ENCODE data around the gene CD22. TPM values are rescaled to one million over a fixed set of nuclear protein-coding genes. Genes with fewer than 3 reads are reported as not detected.

CD22 gene
- total and polyA plus RNA-seq, 10 of the 15 experiments (the other 5 are each of a cell fraction or from before 2014, with no cell fraction given) = 23.0 to 344 (median 181) TPM

- TF ChIP-seq EP300 (IDR thresholded peaks at IDR 0.05; ENCODE audit: borderline replicate concordance in 1 of 2, control insufficient read depth in 1 of 2, low read depth in 2 of 2, low read length in 2 of 2) (peak in 1 of 2 experiments; percentile 66; a peak in 2 of 4 replicates), ASH2L (IDR thresholded peaks at IDR 0.05; ENCODE audit: borderline replicate concordance, low read depth) (no peak), CEBPZ (IDR thresholded peaks at IDR 0.05; ENCODE audit: low read depth, low read length) (no peak), IKZF1 (conservative IDR thresholded peaks at IDR 0.05) (peak; percentile 86), POLR2AphosphoS5 (IDR thresholded peaks at IDR 0.05; ENCODE audit: low read length) (peak; percentile 74), RUNX3 (IDR thresholded peaks at IDR 0.05; ENCODE audit: low read length) (peak; percentile 69), BCL11A (IDR thresholded peaks at IDR 0.05; ENCODE audit: low read depth, low read length) (peak; percentile 69; the same call in 1 of the 2 replicates), CREM (IDR thresholded peaks at IDR 0.05; ENCODE audit: low read depth) (peak; percentile 37; the same call in 1 of the 2 replicates), HSF1 (IDR thresholded peaks at IDR 0.05; ENCODE audit: low read depth, low read length) (no peak), MEF2A (IDR thresholded peaks at IDR 0.05; ENCODE audit: insufficient read depth, low read depth, low read length) (0 out of 2 replicates have a peak, but pooled peaks have one; percentile 23), USF1 (IDR thresholded peaks at IDR 0.05; ENCODE audit: borderline replicate concordance, extremely low read length, insufficient read depth, low read depth, low read length) (no peak), TBL1XR1 (IDR thresholded peaks at IDR 0.05; ENCODE audit: low read depth, low read length) (peak; percentile 14; the same call in 1 of the 2 replicates), SUZ12 (IDR thresholded peaks at IDR 0.05; ENCODE audit: unreplicated experiment) (no peak), EED (IDR thresholded peaks at IDR 0.05; ENCODE audit: low read depth) (peak; percentile 77), ZNF274 (IDR thresholded peaks at IDR 0.05; ENCODE audit: insufficient read depth, insufficient read length) (no peak), SMAD5 (IDR thresholded peaks at IDR 0.05; ENCODE audit: low read depth) (peak; percentile 37; the same call in 1 of the 2 replicates), ZBTB4 (CRISPR knock-in tag; IDR thresholded peaks at IDR 0.05) (peak; percentile 96), ATF2 (IDR thresholded peaks at IDR 0.05; ENCODE audit: low read length) (peak; percentile 71; the same call in 1 of the 2 replicates)
Observed at GRCh38 chr19:35347171-35347929, 18.4 kb downstream of the CD22 start, which contains the start of gene FFAR1 (continued).
